Uterus (tissue), 4 donors: ENCODE results near the gene MICAL2. TPM values are rescaled to one million over a fixed set of nuclear protein-coding genes. Genes with fewer than 3 reads are reported as not detected.

Experiments
- DNase-seq, 2 donors: peaks; one replicate each; pipeline ENCODE4 v3.0.0-alpha.2; 2019 to 2020
- H3K27ac ChIP-seq, 2 donors: fragments of 200-600 bp; sonication (generic); 1 replicate in 1 of 2; 2 replicates in 1 of 2; pipeline ENCODE4 v1.5.1; 2016 to 2018
- H3K27me3 ChIP-seq, 2 donors: fragments of 200-600 bp; sonication (generic); one replicate each; pipeline ENCODE4 v1.5.1; 2018 to 2019; ENCODE audit warnings: control low read depth in 1 of 2
- H3K36me3 ChIP-seq, 2 donors: fragments of 200-600 bp; sonication (generic); one replicate each; pipeline ENCODE4 v1.5.1; 2019; ENCODE audit warnings: control low read depth in 1 of 2
- H3K4me1 ChIP-seq, 2 donors: fragments of 200-600 bp; sonication (generic); one replicate each; pipeline ENCODE4 v1.5.1; 2018 to 2019; ENCODE audit warnings: control low read depth in 1 of 2
- H3K4me3 ChIP-seq, 2 donors: fragments of 200-600 bp; sonication (generic); 1 replicate in 1 of 2; 2 replicates in 1 of 2; pipeline ENCODE4 v1.5.1; 2018 to 2019; ENCODE audit warnings: mild to moderate bottlenecking in 1 of 2
- H3K9me3 ChIP-seq, 2 donors: fragments of 200-600 bp; sonication (generic); one replicate each; pipeline ENCODE4 v1.5.1; 2019; ENCODE audit warnings: control low read depth in 1 of 2
- CTCF ChIP-seq, 4 experiments: fragments of 200-600 bp in 2 of 4; fragments of 450-650 bp in 2 of 4; sonication (generic) in 2 of 4; IDR thresholded peaks; one replicate each; pipeline ENCODE4 v1.5.1; 2016 to 2019; ENCODE audit warnings: antibody characterized with exemption in 4 of 4, mild to moderate bottlenecking in 2 of 4, moderate library complexity in 1 of 4
- POLR2A ChIP-seq, 2 donors: fragments of 450-650 bp; IDR thresholded peaks; one replicate each; pipeline ENCODE4 v1.6.1; 2016; ENCODE audit warnings: antibody characterized with exemption in 2 of 2, mild to moderate bottlenecking in 1 of 2, moderate library complexity in 1 of 2
- intact Hi-C: fragments of 100-400 bp; cut with DNase I; formaldehyde crosslinking; loops from one replicate; pipeline ENCODE4 v1.15.1; 2023; ENCODE audit warnings: low total_unique reads
- total RNA-seq, 4 donors: library from RNA; depleted of rRNA in 3 of 4; stranded (reverse); fragments of >200 nt in 3 of 4; gene quantifications; one replicate each; pipeline versions ENCODE4 v1.1.0 to v1.2.4, GENCODE V29; 2014 to 2023
- donor health status: DM: yes; HTN: yes; CAD: no.

MICAL2 gene
- total RNA-seq, 4 donors from 2014 or later, result 29.6 to 139 (median 53.1) TPM

- Histone ChIP-seq H3K4me1 (peaks cover 0 to 7% of the 10 kb centered on the region in 2 donors), H3K27me3 (no peaks in the 10 kb centered on the region), H3K9me3 (no peaks in the 10 kb centered on the region), H3K4me3 (no peak overlapping the region), H3K27ac (no peak overlapping the region), H3K36me3 (no peaks in the 10 kb centered on the region)
- intact Hi-C loops, result no loop called here
- DNase-seq, result no peak
- TF ChIP-seq CTCF (IDR thresholded peaks at IDR 0.05), result no peak
- no peak for TF ChIP-seq POLR2A (IDR thresholded peaks at IDR 0.05)
Measured at GRCh38 chr11:12209096-12209495, 98.7 kb downstream of the MICAL2 start.

GRCh38 chr11:12210200-12210599 lies 99.8 kb downstream of the MICAL2 start:
- H3K36me3 ChIP-seq, result no peaks in the 10 kb centered on the region
- TF ChIP-seq POLR2A (IDR thresholded peaks at IDR 0.05) (no peak), CTCF (IDR thresholded peaks at IDR 0.05) (no peak)
- DNase-seq, result no peak
- no peak overlapping the region for H3K27ac ChIP-seq
- no peaks in the 10 kb centered on the region for H3K9me3 ChIP-seq
- peaks cover 0 to 7% of the 10 kb centered on the region in 2 donors for H3K4me1 ChIP-seq
- H3K4me3 ChIP-seq, result no peak overlapping the region
- H3K27me3 ChIP-seq, result no peaks in the 10 kb centered on the region
- intact Hi-C loops, result no loop called here

DNA sequence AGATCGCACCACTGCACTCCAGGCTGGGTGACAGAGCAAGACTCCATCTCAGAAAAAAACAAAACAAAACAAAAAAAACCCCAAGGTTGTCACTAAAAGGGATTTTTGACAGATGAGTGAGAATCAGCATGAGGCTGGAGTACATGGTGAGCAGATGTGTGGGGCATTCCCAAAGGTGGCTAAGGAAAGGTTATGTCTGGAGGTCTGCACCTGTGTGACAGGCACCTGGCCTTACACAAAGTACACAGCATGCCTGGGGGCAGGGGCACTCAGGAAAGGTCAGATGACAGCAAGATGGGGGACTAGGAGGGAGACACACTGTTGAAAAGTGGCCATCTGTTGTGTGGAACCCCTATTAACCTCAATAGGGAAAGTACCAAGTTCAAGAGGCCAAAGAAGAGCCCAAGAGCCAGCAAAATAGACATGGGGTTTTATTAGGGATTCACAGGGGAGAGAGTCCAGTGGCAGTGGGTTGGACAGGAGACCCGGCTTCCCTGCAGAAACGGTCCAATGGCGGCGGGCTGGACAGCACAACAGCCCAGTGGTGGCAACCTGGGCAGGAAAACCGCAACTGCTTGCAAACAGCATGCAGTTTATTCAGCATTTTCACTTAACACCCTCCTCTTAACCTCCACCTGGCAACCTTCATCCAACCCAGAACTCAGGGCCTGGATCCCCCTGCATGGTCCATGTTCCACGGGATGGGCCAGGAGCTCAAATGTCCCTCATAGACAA lies 101.1 kb downstream of the MICAL2 start:
- no peak overlapping the region for H3K4me3 ChIP-seq
- no peaks in the 10 kb centered on the region for H3K27me3 ChIP-seq
- H3K27ac ChIP-seq, result no peak overlapping the region
- intact Hi-C loops, result no loop called here
- H3K9me3 ChIP-seq, result no peaks in the 10 kb centered on the region
- H3K4me1 ChIP-seq, result peaks cover 0 to 7% of the 10 kb centered on the region in 2 donors
- TF ChIP-seq POLR2A (IDR thresholded peaks at IDR 0.05) (no peak), CTCF (IDR thresholded peaks at IDR 0.05) (no peak)
- DNase-seq, result no peak
- no peaks in the 10 kb centered on the region for H3K36me3 ChIP-seq

GRCh38 chr11:12212174-12212820 lies 101.9 kb downstream of the MICAL2 start:
- no peaks in the 10 kb centered on the region for H3K27me3 ChIP-seq
- no peak for DNase-seq
- no peaks in the 10 kb centered on the region for H3K36me3 ChIP-seq
- no peak overlapping the region for H3K27ac ChIP-seq
- H3K9me3 ChIP-seq, result no peaks in the 10 kb centered on the region
- no peak overlapping the region for H3K4me3 ChIP-seq
- peaks cover 0 to 7% of the 10 kb centered on the region in 2 donors for H3K4me1 ChIP-seq
- intact Hi-C loops, result no loop called here
- TF ChIP-seq CTCF (IDR thresholded peaks at IDR 0.05) (no peak), POLR2A (IDR thresholded peaks at IDR 0.05) (no peak)

DNA sequence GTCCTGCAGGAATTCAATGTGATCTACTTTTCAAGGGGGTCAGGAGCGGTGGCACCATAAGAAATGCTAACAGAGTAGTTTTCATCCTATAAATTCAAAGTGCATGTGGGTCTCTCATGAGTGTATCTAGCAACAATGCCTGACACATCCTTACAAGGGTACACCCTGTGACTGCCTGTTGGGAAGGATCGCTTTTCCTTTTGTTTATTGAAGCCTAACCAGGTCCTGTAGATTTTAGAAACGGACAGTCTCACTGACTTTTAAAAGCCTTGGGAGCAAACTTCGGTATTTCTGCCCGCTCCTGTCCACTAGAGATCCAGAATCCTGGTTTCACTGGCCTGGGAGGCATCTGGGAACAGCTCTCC lies 102.4 kb downstream of the MICAL2 start:
- Histone ChIP-seq H3K9me3 (no peaks in the 10 kb centered on the region), H3K4me3 (no peak overlapping the region), H3K4me1 (peaks cover 0 to 7% of the 10 kb centered on the region in 2 donors), H3K27me3 (no peaks in the 10 kb centered on the region), H3K36me3 (no peaks in the 10 kb centered on the region), H3K27ac (no peak overlapping the region)
- DNase-seq, result no peak
- TF ChIP-seq POLR2A (IDR thresholded peaks at IDR 0.05), result no peak
- TF ChIP-seq CTCF (IDR thresholded peaks at IDR 0.05), result no peak
- intact Hi-C loops, result no loop called here
